Fibroblast of the conjunctiva (primary cell): ENCODE data around the gene MAP7.
A peak's percentile ranks its signal among the peaks of the same experiment; 100 is the strongest.
"Not testable (repeated sequence)": the region's sequence is repeated elsewhere in the genome, so short reads cannot be mapped to it uniquely, and the experiment has no call there.

Source experiments
- DNase-seq: peaks from one replicate; pipeline ENCODE4 v3.0.0-alpha.2; 2010; ENCODE audit warnings: low read depth

MAP7 gene

GRCh38 chr6:136378888-136379287, 171.3 kb downstream of the MAP7 start:
- no peak for DNase-seq

GRCh38 chr6:136375836-136376235, 174.4 kb downstream of the MAP7 start:
- not testable (repeated sequence) for DNase-seq

- no peak for DNase-seq
Observed at GRCh38 chr6:136371959-136372358, 178.3 kb downstream of the MAP7 start.

- no peak for DNase-seq
Observed at GRCh38 chr6:136370988-136371728, 179.1 kb downstream of the MAP7 start.

- DNase-seq = no peak
Observed at GRCh38 chr6:136365776-136366354, 184.4 kb downstream of the MAP7 start.

GRCh38 chr6:136362421-136363356, 187.5 kb downstream of the MAP7 start:
- no peak for DNase-seq

GRCh38 chr6:136361787-136362186, 188.4 kb downstream of the MAP7 start:
- DNase-seq = no peak

- DNase-seq = no peak
Observed at GRCh38 chr6:136360783-136361182, 189.4 kb downstream of the MAP7 start.

GRCh38 chr6:136359851-136360250, 190.4 kb downstream of the MAP7 start:
- DNase-seq = no peak

GRCh38 chr6:136351518-136352110, 198.6 kb downstream of the MAP7 start:
- DNase-seq = no peak

GRCh38 chr6:136350914-136351313, 199.3 kb downstream of the MAP7 start:
- DNase-seq = no peak

- DNase-seq = peak; percentile 28
Observed at GRCh38 chr6:136347847-136348246, 202.4 kb downstream of the MAP7 start.

- DNase-seq = no peak
Observed at GRCh38 chr6:136345145-136345544, 205.1 kb downstream of the MAP7 start.

GRCh38 chr6:136344420-136344819, 205.8 kb downstream of the MAP7 start:
- peak; percentile 67 for DNase-seq

GRCh38 chr6:136343700-136344099, 206.5 kb downstream of the MAP7 start:
- no peak for DNase-seq

- DNase-seq = no peak
Observed at GRCh38 chr6:136343275-136343674, 206.9 kb downstream of the MAP7 start.

- DNase-seq = no peak
Observed at GRCh38 chr6:136341967-136342366, 208.3 kb downstream of the MAP7 start.

GRCh38 chr6:136341367-136341766, 208.9 kb downstream of the MAP7 start:
- no peak for DNase-seq

GRCh38 chr6:136338486-136338885, 211.7 kb downstream of the MAP7 start:
- no peak for DNase-seq

- no peak for DNase-seq
Observed at GRCh38 chr6:136337606-136338005, 212.6 kb downstream of the MAP7 start.

GRCh38 chr6:136337121-136337520, 213.1 kb downstream of the MAP7 start:
- DNase-seq = no peak

GRCh38 chr6:136335736-136336363, 214.4 kb downstream of the MAP7 start:
- DNase-seq = no peak
